Nephron progenitor cell (in vitro differentiated cells): Measurements from ENCODE around the gene SRI.

Experiments used
- DNase-seq: peaks from one replicate; pipeline ENCODE4 v3.0.0; 2021
- H3K27ac Mint-ChIP-seq: 2 replicates; pipeline ENCODE4 v1.8.0; 2021; ENCODE audit warnings: mild to moderate bottlenecking, moderate library complexity, mixed read lengths
- H3K27me3 Mint-ChIP-seq: 2 replicates; pipeline ENCODE4 v1.8.0; 2021; ENCODE audit warnings: mild to moderate bottlenecking, low read depth, mixed read lengths; ENCODE audit not compliant: poor library complexity
- H3K36me3 Mint-ChIP-seq: 2 replicates; pipeline ENCODE4 v1.8.0; 2021; ENCODE audit warnings: low read depth, mixed read lengths
- H3K4me1 Mint-ChIP-seq: 2 replicates; pipeline ENCODE4 v1.8.0; 2021; ENCODE audit warnings: mixed read lengths
- H3K4me3 Mint-ChIP-seq: 2 replicates; pipeline ENCODE4 v1.8.0; 2021; ENCODE audit warnings: mild to moderate bottlenecking, moderate library complexity, mixed read lengths
- H3K9me3 Mint-ChIP-seq: 2 replicates; pipeline ENCODE4 v1.8.0; 2021; ENCODE audit warnings: mild to moderate bottlenecking, moderate library complexity, mixed read lengths
- CTCF ChIP-seq: fragments of 200-600 bp; sonication (generic); IDR thresholded peaks from 2 replicates; pipeline ENCODE4 v1.5.0; 2021; ENCODE audit warnings: antibody characterized with exemption

Gene SRI

GRCh38 chr7:88218836-88219605 lies 817 bp downstream of the SRI start:
- TF ChIP-seq CTCF: no peak
- H3K27ac Mint-ChIP-seq: no peak overlapping the region
- peak; percentile 42 for DNase-seq
- no peaks in the 10 kb centered on the region for H3K27me3 Mint-ChIP-seq
- H3K4me3 Mint-ChIP-seq: peak overlapping the region; percentile 93
- H3K9me3 Mint-ChIP-seq: no peaks in the 10 kb centered on the region
- peaks cover 30% of the 10 kb centered on the region for H3K4me1 Mint-ChIP-seq
- peaks cover 17% of the 10 kb centered on the region for H3K36me3 Mint-ChIP-seq

- no peak for TF ChIP-seq CTCF
- Mint-ChIP-seq H3K4me1 (peaks cover 30% of the 10 kb centered on the region), H3K36me3 (peaks cover 22% of the 10 kb centered on the region), H3K27me3 (no peaks in the 10 kb centered on the region), H3K4me3 (peak overlapping the region; percentile 93), H3K27ac (no peak overlapping the region), H3K9me3 (no peaks in the 10 kb centered on the region)
- no peak for DNase-seq
These were observed 1.5 kb downstream of the SRI start for GRCh38 chr7:88218429-88218745.

- H3K4me3 Mint-ChIP-seq: peak overlapping the region; percentile 93
- no peaks in the 10 kb centered on the region for H3K9me3 Mint-ChIP-seq
- TF ChIP-seq CTCF: no peak
- H3K36me3 Mint-ChIP-seq: peaks cover 27% of the 10 kb centered on the region
- H3K27ac Mint-ChIP-seq: no peak overlapping the region
- no peaks in the 10 kb centered on the region for H3K27me3 Mint-ChIP-seq
- peaks cover 30% of the 10 kb centered on the region for H3K4me1 Mint-ChIP-seq
- no peak for DNase-seq
These were observed 2.0 kb downstream of the SRI start for GRCh38 chr7:88217675-88218428.

- Mint-ChIP-seq H3K27ac (no peak overlapping the region), H3K4me1 (peaks cover 29% of the 10 kb centered on the region), H3K27me3 (no peaks in the 10 kb centered on the region), H3K36me3 (peaks cover 33% of the 10 kb centered on the region), H3K9me3 (no peaks in the 10 kb centered on the region), H3K4me3 (no peak overlapping the region)
- DNase-seq: no peak
- no peak for TF ChIP-seq CTCF
These were observed 3.6 kb downstream of the SRI start for GRCh38 chr7:88216276-88216675.

- H3K27ac Mint-ChIP-seq: no peak overlapping the region
- H3K36me3 Mint-ChIP-seq: peaks cover 38% of the 10 kb centered on the region
- H3K4me3 Mint-ChIP-seq: no peak overlapping the region
- DNase-seq: no peak
- H3K4me1 Mint-ChIP-seq: peaks cover 21% of the 10 kb centered on the region
- H3K9me3 Mint-ChIP-seq: no peaks in the 10 kb centered on the region
- no peak for TF ChIP-seq CTCF
- H3K27me3 Mint-ChIP-seq: no peaks in the 10 kb centered on the region
These were observed 4.5 kb downstream of the SRI start for GRCh38 chr7:88215295-88215694.

- no peak overlapping the region for H3K4me3 Mint-ChIP-seq
- no peaks in the 10 kb centered on the region for H3K27me3 Mint-ChIP-seq
- DNase-seq: no peak
- no peak for TF ChIP-seq CTCF
- peaks cover 45% of the 10 kb centered on the region for H3K36me3 Mint-ChIP-seq
- H3K9me3 Mint-ChIP-seq: no peaks in the 10 kb centered on the region
- peaks cover 20% of the 10 kb centered on the region for H3K4me1 Mint-ChIP-seq
- H3K27ac Mint-ChIP-seq: no peak overlapping the region
These were observed 5.4 kb downstream of the SRI start for GRCh38 chr7:88214456-88214855.
